Measurements from ENCODE around the gene SMG7.

DNA sequence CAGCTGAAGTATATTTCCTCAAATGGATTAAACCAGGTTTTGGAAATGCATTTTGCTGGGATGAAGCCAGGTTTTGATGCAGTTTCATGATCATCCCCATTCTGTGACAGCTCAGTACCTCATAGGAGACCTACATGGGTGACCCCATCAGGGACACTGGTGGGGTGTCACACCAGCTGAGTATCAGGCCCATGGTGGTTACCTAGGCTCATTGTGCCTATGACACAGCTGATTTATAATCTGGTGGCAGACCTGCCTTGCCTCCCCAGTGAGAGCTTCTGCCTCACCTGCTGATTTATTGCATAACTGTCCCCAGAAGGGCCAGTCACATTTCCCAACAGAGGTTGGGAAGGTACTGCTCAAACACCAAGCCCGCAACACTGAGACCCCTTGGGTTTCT, 114.2 kb downstream of the SMG7 start:
- TF ChIP-seq POLR2AphosphoS5 (IDR thresholded peaks at IDR 0.05) (no peak), EP300 (conservative IDR thresholded peaks at IDR 0.05; ENCODE audit: poor library complexity, severe bottlenecking) (no peak), RAD21 (conservative IDR thresholded peaks at IDR 0.05) (no peak), EZH2 (IDR thresholded peaks at IDR 0.05; ENCODE audit: borderline replicate concordance, insufficient read depth, low read length, poor library complexity, severe bottlenecking) (no peak), SMC3 (conservative IDR thresholded peaks at IDR 0.05; ENCODE audit: poor library complexity) (no peak), TAF1 (IDR thresholded peaks at IDR 0.05; ENCODE audit: low read depth) (no peak), MXI1 (conservative IDR thresholded peaks at IDR 0.05; ENCODE audit: poor library complexity, severe bottlenecking) (no peak)
- TF ChIP-seq, protein P1, sequence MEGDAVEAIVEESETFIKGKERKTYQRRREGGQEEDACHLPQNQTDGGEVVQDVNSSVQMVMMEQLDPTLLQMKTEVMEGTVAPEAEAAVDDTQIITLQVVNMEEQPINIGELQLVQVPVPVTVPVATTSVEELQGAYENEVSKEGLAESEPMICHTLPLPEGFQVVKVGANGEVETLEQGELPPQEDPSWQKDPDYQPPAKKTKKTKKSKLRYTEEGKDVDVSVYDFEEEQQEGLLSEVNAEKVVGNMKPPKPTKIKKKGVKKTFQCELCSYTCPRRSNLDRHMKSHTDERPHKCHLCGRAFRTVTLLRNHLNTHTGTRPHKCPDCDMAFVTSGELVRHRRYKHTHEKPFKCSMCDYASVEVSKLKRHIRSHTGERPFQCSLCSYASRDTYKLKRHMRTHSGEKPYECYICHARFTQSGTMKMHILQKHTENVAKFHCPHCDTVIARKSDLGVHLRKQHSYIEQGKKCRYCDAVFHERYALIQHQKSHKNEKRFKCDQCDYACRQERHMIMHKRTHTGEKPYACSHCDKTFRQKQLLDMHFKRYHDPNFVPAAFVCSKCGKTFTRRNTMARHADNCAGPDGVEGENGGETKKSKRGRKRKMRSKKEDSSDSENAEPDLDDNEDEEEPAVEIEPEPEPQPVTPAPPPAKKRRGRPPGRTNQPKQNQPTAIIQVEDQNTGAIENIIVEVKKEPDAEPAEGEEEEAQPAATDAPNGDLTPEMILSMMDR (IDR thresholded peaks at IDR 0.05; ENCODE audit: poor library complexity, severe bottlenecking), result no peak
- TF ChIP-seq, protein P2, sequence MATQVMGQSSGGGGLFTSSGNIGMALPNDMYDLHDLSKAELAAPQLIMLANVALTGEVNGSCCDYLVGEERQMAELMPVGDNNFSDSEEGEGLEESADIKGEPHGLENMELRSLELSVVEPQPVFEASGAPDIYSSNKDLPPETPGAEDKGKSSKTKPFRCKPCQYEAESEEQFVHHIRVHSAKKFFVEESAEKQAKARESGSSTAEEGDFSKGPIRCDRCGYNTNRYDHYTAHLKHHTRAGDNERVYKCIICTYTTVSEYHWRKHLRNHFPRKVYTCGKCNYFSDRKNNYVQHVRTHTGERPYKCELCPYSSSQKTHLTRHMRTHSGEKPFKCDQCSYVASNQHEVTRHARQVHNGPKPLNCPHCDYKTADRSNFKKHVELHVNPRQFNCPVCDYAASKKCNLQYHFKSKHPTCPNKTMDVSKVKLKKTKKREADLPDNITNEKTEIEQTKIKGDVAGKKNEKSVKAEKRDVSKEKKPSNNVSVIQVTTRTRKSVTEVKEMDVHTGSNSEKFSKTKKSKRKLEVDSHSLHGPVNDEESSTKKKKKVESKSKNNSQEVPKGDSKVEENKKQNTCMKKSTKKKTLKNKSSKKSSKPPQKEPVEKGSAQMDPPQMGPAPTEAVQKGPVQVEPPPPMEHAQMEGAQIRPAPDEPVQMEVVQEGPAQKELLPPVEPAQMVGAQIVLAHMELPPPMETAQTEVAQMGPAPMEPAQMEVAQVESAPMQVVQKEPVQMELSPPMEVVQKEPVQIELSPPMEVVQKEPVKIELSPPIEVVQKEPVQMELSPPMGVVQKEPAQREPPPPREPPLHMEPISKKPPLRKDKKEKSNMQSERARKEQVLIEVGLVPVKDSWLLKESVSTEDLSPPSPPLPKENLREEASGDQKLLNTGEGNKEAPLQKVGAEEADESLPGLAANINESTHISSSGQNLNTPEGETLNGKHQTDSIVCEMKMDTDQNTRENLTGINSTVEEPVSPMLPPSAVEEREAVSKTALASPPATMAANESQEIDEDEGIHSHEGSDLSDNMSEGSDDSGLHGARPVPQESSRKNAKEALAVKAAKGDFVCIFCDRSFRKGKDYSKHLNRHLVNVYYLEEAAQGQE (IDR thresholded peaks at IDR 0.05; ENCODE audit: borderline replicate concordance), result no peak

Measured in neural cell (in vitro differentiated cells).